DMS53 (cell line): ENCODE results near the gene ABCA4.
"Not testable (repeated sequence)": the region's sequence is repeated elsewhere in the genome, so short reads cannot be mapped to it uniquely, and the experiment has no call there.

Experiments used
- DNase-seq: peaks from one replicate; lab custom pipeline; 2025; lab: John Stamatoyannopoulos, UW

The ABCA4 gene

DNA sequence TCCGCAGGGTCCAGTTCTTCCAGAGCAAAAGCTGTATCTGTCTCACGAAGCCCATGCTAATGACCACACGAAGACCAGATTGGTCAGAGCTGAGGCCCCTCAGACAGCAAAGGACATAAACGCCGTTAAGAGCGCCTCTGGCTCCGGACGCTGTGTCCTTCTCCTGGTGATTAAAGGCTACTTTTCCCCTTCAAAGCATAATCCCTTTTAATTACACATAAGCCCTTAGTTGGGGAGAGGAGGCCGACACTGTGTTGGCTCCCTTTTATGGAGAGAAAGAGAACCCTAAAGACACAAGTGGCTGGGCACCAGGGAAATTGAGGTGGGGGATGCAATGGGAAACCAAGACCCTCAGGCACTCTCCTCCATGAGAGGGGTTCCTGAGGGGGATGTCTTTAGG lies at the start of gene ABCA4:
ABCA4 (minus strand) TSS at position 158 of the 400 bp plus-strand sequence; CDS start at position 55, 103 bp downstream.
- no peak for DNase-seq

DNA sequence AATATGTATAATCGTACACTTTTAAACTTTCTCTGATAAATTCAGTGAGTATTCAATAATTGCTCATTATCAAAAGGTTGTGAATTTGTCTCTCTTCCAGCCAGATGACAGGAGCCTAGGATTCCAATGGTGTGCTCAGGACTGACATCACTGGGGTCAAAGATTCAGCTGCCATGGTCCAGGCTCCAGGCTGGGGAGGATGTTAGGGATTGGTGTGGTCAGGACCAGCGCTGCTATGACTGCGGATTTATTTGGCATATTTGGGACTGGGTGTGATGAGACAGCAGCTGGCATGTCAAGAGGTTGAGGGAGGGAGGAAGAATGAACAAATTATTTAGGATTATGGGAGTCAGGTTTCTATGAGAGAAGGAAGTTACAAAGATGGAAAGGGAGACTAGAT lies 48.2 kb upstream of the ABCA4 start:
- no peak for DNase-seq

DNA sequence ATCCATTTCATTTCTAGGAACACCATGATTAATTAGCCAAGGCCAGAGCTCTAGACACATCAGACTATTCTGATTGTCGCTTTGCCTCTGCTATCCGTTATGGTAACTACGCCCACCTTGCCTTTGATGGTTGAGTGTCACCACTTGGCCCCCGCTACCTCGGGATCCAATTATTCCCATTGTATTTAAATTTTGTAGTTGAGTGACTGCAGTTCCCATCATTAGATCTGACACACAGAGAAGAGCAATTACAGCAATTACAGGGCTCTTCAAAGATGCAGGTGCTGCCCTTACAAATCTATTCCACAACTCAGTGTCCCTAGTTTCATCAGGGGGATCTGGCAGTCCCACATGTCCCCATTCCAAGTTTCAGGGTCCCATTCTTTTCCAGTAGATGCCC lies 44.9 kb upstream of the ABCA4 start:
- DNase-seq: no peak

DNA sequence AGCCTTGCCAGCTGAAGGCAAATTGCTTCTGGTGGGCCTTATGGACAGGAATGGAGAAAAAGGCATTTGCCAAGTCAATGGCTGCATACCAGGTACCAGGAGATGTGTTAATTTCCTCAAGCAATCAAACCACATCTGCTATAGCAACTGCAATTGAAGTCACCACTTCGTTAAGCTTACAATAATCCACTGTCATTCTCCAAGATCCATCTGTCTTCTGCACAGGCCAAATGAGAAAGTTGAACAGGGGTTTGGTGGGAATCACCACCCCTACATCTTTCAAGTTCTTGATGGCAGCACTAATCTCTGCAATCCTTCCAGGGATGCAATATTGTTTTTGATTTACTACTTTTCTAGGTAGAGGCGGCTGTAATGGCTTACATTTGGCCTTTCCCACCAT lies 43.9 kb upstream of the ABCA4 start:
- not testable (repeated sequence) for DNase-seq

DNA sequence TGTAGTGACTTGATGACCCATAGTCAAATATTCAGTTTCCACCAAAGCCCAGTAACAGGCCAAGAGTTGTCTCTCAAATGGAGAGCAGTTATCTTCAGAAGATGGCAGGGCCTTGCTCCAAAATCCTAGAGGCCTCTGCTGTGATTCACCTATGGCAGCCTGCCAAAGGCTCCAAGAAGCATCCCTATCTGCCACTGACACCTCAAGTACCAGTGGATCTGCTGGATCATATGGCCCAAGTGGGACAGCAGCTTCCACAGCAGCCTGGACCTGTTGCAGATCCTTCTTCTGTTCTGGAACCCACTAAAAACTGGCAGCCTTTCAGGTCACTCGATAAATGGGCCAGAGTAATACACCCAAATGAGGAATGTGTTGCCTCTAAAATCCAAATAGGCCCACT lies 43.2 kb upstream of the ABCA4 start:
- not testable (repeated sequence) for DNase-seq

DNA sequence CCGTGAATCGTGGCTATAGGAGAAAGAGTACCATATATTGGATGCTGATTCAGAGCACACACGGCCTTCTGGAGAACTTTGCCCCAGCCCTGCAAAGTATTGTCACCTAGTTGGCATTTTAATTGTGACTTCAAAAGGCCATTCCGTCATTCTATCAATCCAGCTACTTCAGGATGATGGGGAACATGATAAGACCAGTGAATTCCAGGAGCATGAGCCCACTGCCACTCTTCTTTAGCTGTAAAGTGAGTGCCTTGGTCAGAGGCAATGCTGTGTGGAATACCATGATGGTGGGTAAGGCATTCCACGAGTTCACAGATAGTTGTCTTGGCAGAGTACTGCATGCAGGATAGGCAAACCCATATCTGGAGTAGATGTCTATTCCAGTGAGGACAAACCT lies 42.3 kb upstream of the ABCA4 start:
- DNase-seq: not testable (repeated sequence)

DNA sequence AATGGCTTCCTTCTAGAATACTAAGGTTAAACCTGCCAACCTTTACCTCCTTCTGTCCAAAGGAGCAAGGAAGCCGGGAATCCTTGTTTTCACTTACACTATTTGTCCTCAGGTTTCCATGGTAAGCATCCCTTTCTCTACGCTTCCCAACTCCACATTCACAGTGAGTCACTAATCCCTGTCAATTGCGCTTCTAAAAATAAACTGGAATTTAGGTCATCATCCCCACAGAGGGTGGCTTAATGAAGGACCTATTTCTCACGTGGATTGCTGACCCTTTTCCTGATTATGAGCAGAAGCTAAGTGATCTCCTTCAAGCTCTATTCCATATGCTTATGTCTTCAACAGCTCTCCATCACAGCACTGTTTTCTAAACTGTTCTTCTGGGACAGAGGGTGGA lies 39.9 kb upstream of the ABCA4 start:
- peak; percentile 95 for DNase-seq

DNA sequence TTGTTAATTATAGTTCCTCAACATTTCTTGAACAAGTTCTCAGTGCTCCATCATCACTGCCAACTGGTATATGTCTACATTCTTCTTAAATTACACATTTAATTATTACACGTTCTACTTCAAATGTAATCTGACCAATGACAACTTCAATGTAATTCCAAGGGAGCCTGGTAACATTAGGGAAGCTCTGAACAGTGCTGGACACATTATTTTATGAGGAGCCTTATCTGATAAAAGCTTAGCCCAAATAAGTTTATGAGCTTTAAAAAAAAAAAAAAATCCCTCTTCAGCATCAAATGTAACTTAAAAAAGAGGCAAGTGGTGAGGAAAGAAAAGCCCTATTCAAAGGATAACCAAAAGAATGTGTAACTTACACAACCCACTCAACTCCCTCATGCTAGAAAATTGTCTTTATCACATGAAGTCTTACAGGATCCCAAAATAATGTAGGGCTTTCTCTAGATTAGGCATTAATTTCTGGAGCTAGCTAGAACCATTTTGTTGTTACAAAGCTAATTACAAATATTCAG lies 35.2 kb upstream of the ABCA4 start:
- no peak for DNase-seq

DNA sequence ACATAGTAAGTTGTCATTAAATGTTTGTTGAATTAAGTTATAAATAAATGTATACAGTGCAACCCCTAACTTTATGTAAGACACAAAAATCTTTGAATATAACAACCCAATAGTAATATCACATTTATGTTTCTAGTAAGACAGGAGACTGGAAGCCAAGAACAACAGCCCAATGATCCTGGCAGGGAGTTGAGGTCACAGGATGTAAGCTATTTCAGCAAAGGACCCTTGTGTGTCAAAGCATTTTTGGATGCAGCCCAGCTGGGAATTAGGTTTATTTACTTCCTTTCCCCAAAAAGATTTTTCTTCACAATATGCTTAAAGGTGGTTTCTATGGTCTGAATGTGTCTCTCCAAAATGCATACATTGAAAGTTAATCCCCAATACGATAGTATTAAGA lies 34.0 kb upstream of the ABCA4 start:
- no peak for DNase-seq

DNA sequence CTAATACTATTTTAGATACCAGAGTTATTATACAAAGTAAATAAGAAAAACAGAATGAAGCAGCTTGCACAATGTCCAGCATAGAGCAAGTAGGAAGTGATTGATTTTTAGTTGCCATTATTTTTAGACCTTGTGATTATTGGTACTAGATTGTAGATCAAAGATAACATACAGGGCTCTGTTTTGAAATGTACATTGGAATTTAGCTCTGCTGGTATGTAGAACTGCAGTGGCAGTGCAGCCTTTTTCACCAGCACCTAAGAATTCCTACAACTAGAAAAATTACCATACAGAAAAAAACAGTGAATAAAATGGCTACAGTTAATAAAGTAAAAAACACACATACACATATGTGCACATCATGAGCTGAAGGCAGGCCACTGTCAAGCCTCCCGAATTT lies 32.2 kb upstream of the ABCA4 start:
- DNase-seq: no peak

DNA sequence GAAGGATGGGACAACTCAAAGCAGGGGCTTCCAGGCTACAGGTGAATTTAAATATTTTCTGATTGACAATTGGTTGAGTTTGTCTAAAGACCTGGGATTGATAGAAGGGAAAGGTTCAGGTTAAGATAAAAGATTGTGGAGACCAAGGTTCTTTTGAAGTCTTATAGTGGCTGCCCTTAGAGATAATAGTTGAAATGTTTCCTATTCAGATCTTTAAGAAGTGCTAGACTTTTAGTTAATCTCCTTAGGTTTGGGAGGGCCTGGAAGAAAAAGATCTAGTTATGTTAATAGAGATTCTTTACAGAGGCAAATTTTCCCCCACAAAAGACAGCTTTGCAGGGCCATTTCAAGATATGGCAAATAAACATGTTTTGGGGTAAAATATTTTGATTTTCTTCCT lies 28.2 kb upstream of the ABCA4 start:
- not testable (repeated sequence) for DNase-seq

DNA sequence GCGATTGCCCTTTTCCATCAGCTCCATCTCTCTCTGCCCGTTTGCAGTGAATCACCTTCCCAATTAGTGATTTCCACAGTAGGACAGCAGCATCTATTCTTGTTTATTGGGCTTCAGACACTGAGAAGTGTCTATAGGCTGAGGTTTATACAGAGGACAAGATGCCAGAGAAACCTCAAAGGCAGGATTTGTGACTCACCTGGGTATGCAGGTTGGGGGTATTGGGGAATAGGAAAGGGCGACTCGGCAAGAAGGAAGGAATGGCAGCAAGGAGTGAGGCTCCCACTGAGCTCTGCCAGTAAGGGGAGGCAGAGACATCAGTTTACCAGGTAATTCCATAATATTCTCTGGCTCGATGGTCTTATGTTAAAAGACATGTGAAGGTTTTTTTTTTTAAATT lies 25.3 kb upstream of the ABCA4 start:
- no peak for DNase-seq

DNA sequence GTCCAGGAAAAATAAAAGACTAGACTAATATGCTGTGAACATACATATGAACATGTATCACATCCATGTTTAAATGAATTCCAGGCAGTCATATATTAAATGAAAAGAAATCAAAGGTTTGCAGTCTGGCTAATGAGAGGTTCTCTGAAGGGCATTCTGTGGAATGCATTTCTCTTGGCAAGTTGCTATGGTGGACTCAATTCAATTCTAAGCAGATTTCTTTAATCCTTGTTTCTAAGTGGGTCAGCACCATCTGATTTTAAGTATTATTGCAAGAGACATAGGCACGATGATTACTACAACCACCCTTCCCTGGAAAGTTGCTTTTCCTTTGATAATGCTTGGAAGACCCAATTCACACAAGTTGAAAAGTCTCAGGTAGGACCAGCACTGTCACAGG lies 23.9 kb upstream of the ABCA4 start:
- no peak for DNase-seq

DNA sequence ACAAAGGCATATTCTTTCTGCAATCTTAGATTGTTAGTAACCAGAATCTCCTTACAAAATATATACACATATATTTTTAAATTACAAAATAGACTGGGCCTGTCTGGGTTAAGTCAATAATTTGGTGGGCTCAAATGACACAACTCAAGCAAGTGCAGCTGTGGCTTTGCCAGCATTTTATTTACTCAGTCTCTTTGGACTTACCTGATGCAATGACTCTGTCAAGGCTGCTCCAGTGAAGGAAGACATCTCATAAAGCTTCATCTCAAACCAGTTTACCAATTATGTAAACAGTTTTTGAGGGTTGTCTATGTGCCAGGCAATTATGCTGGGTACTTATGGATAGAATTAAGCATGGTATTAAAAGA lies 22.8 kb upstream of the ABCA4 start:
- DNase-seq: peak; percentile 77

DNA sequence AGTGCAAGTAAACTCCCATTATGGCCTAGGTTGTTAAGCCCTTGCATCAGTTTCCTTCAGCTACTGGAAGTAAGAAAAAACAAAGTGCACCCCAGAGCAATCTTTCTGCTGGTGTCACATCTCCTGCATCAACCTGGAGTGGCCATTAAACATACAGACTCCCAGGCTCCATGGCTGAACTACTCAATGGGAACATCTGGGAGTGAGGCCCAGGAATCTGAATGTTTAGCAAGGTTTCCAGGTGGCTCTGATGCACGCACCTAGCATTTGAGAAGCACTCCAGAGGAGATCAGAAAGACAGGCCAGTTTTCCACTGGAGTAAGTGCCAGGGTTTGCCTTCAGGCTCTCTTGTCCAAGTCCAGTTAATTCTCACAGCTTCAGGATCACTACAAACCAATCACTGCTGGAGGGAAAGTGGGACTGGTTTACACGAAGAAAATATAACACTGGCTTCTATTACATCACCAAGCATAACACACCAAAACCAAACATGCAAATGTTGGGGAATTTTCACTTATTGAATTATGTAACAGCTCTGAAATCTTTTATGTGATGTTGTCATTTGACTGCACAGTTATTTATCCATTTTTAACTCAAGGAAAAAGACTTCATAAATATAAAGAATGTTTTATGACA lies 22.3 kb upstream of the ABCA4 start:
- peak; percentile 45 for DNase-seq

DNA sequence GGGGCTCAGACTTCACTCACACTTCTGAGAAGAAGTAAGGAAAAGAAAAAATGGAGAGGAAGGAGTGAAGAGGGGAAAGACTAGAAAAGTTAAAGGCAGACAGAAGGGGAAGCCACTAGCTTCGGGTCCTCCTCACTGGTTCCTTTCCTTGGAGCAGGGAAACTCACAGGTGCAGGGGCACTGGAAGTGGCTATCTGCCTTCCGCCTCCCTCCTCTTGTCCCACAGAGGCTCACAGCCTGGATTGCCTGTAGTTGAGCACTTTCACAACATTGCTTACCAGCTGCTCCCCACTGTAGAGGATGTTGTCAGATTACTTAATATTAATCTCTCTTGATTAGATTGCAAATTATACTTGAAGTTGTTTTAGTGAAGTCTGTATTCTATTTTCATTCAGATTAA lies 21.6 kb upstream of the ABCA4 start:
- no peak for DNase-seq

DNA sequence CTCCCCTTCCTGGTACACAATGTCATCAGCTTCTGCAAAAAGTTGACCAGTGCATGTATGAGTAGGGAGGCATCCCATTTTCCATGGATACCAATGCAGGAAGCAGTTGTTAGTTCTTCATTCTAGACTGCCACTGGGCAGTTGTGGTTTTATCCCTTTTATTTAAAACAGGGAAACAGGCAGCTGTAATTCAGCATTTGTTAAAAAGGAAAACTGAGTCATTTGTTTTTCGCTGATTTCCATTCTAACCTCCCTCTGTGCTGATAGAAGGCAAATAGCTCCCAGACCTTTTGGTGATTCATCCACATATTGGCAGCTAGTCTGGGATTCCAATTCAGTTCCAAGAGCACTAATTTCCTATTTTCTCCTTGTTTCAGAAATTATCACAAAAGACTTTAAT lies 21.1 kb upstream of the ABCA4 start:
- no peak for DNase-seq

DNA sequence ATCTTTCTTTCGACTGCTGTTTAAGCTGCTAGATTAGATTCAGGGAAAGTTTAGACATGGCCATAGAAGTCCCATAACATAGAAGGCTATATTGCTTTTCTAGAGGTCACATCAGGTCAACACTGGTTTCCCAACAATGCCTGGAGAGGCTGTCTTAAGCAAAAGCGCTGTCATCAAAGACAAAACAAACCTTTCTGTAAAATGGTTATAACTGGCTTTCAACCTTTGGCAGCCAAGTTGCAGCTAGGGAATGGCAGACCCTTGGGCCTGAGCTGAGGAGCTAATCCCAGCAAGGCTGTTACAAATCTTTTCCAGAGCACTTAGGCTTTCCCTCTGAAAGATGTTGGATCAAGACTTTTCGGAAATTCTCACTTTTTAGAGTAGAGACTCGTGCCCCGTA lies 11.2 kb upstream of the ABCA4 start:
- DNase-seq: no peak

DNA sequence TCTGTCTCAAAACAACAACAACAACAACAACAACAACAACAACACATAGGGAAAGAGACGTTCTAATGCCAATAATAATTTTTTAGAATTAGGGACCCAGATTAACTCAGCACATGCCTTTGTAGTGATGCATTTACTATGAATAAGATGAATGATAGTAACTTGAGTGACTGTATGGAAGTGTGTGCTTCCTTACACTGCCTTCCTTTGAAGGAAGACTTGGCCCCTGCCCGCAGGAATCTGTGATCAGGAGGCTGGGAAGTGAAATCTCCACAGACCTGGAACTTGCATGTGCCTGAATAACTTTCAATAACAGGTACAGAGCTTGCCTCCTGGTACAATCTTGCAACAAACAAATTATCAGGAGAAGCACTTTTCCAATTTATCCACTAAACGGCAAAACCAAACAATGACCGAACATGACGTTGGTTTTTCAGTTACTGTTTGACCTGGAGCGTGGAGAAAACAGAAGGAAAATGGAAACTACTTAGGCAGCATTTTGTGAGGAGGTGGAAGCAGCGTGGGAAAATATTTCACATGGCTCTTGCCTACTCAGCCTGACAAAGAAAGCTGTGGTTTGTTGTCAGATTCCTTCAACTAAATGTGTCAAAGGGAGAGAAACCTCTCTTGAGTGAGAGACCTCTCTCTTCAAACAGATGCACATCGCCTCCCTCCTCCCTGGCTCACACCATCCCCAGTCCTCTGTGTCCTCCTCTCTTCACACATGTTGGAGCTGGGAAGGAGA lies 10.1 kb upstream of the ABCA4 start:
- DNase-seq: no peak

DNA sequence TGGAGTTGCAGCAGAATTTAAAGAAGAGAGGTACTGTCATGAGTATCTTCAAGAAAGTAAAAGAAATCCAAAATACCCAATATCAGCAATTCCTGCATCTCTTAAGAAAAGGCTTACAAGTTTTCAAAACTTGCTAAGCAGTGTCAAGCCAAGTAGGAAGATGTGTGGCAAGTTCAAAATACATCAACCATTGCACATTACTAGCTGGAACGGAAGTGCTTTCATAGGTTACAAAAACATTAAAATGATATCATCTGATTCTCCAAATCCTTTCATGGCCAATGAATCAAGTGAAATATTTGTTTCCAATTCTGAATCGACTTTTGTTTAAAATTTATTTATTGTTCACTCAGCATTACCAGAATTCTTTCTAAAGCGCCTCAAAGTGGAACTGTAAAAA lies 5.7 kb upstream of the ABCA4 start:
- no peak for DNase-seq

DNA sequence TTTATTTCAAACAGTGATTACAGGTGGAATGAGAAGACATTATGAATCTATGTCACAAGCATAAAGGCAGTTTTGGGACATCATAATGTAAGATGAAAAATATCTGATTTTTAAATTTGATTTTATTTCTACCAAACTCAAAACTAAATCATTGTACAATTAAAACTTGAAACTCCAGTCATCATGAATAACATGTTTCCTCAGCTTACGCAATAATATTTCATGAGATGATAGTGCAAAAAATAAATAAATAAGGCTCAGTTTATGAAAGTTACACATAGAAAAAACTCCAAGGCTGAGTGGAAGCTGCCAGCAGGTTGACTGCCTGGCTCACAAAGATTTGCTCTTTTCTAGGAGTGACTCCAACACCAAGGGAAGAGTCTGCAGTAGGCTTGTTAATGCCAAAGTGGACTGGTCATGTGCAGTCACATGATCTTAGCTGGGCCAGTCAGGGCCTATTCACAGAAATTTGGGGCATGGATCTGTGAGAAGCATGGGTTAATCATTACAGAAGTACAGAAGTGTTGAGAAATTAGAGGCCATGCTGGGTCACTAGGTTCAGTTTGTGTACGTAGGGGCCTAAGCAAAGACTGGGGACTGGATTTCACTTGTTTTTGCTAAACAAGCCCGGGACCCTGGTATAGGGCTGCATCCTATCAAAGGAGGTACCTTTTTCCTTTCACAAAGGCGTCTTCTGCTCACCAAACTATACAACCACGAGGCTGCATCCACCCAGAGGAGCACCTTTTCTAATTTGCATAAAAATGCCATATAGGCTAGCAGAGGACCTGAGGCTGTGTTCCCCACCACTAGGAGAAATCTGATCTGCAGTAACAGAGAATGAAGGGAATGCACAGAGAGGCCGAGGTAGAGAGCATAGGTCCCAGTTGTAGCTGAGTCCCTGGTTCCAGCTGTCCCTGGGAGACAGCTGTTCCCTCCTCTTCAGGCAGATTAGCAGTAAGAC lies 4.9 kb upstream of the ABCA4 start:
- DNase-seq: peak; percentile 84

DNA sequence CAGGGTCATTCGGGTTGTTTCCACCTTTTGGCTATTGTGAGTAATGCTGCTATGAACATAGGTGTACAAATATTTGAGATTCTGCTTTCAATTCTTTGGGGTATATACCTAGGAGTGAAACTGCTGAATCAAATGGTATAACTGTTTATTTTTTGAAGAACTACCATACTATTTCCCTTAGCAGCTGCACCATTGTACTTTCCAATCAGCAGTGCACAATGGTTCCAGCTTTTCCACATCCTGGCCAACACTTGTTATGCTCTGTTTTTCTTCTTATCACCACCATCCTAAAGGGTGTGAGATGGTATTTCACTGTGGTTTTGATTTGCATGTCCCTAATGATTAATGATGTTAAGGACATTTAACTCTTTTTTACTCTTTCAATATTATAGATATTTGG lies 3.6 kb upstream of the ABCA4 start:
- DNase-seq: peak; percentile 32
